Epithelial cell of proximal tubule (primary cell): ENCODE measurements around the gene CCR3. TPM values are rescaled to one million over a fixed set of nuclear protein-coding genes. Genes with fewer than 3 reads are reported as not detected.

Source experiments
- DNase-seq: peaks from one replicate; pipeline ENCODE4 v3.0.0-alpha.2; 2011; ENCODE audit warnings: low read depth
- H3K4me3 ChIP-seq: 2 replicates; pipeline ENCODE4 v1.5.1; 2011; ENCODE audit warnings: low read depth, mild to moderate bottlenecking, low read length
- total RNA-seq: library from RNA; depleted of rRNA; stranded (reverse); fragments of >200 nt; gene quantifications from 2 replicates; pipeline ENCODE4 v1.2.3, GENCODE V29; 2015
- TF ChIP-seq, protein P1 (sequence below): conservative IDR thresholded peaks from 2 replicates; pipeline ENCODE4 v1.5.1; 2012; ENCODE audit warnings: low read depth, mild to moderate bottlenecking, low read length

CCR3 gene
- total RNA-seq, 1 donor from 2014 or later = not detected

DNA sequence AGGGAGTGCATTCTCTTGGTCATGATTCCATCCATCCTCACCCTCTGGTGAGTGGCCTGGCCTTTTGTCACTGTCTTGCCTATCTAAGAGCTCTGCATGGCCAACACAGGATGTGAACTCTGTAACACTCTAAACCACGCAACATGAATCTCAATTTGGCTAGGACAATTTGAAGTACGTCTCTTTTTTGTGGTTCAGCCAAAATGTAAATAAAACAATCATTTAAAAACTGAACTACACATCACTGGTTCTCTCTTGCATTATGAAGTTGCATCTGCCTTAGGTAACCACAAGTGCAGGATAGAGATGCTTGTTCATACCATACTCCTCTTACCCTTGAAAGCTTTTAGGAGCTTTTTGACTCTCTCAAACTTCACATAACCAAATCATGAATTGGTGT is 27.3 kb downstream of the CCR3 start:
- TF ChIP-seq, protein P1, sequence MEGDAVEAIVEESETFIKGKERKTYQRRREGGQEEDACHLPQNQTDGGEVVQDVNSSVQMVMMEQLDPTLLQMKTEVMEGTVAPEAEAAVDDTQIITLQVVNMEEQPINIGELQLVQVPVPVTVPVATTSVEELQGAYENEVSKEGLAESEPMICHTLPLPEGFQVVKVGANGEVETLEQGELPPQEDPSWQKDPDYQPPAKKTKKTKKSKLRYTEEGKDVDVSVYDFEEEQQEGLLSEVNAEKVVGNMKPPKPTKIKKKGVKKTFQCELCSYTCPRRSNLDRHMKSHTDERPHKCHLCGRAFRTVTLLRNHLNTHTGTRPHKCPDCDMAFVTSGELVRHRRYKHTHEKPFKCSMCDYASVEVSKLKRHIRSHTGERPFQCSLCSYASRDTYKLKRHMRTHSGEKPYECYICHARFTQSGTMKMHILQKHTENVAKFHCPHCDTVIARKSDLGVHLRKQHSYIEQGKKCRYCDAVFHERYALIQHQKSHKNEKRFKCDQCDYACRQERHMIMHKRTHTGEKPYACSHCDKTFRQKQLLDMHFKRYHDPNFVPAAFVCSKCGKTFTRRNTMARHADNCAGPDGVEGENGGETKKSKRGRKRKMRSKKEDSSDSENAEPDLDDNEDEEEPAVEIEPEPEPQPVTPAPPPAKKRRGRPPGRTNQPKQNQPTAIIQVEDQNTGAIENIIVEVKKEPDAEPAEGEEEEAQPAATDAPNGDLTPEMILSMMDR = no peak
- DNase-seq = no peak
- H3K4me3 ChIP-seq = no peak overlapping the region

DNA sequence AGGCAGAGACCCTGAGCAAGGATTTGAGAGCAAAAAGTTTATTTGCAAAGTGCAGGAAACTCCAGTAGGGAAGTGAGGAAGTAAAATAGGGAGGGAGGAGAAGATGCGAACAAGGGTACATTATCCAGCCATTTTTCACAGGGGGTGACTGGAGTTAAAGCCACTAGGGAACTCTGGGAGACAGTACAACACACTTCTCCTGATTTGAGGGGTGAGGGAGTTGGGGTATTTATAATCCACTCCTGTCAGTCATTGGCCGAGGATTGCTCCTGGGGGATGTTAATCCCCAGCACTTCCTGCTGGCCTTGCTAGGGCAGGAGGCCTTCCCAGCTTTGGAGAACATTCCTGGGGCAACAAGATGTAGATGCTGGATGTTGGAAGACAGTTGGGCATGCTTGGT is 28.2 kb downstream of the CCR3 start:
- TF ChIP-seq, protein P1 = no peak
- no peak overlapping the region for H3K4me3 ChIP-seq
- no peak for DNase-seq

DNA sequence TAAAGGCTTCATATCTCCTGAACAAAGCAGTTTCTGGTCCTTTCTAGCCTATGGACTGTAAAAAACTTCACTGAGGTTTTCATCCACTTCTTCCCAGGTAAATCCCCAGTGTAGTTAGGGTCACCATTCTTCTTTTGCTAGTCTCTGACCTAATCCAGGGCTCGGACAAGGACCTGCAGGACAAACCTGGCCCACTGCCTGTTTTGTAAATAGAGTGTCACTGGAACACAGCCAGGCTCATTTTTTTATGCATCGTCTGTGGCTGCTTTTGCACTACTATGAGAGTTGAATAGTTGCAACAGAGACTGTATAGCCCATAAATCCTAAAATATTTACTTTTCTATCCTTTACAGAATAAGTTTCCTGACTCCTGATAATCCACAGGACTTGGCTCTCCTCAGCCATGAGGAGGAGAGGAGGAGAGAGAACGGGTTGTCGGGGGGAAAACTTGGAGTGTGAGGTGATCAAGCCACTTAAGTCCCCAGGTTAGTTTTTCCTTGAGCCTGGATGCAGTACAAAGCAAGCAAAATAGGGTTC is 29.0 kb downstream of the CCR3 start:
- no peak for DNase-seq
- TF ChIP-seq, protein P1 = no peak
- no peak overlapping the region for H3K4me3 ChIP-seq

DNA sequence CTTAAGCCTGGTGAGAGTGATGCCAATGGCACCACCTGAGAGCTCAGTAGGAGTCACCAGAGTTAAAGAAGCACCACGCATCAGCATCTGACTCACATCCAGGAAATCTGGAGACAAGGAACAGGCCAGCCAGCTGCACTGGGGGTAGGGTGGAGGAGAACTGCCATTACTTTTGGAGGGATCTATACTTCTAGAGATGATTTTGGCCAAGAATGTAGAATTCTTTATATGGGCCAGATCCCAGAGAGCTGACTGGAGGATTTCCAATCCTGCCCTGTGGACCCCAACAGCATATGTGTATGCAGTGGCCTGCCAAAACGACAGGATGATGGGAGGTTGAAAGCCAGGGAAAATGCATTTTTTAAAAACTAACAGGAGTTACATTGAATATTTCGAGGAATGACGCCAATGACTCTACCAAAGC is 29.8 kb downstream of the CCR3 start:
- DNase-seq = no peak
- H3K4me3 ChIP-seq = no peak overlapping the region
- TF ChIP-seq, protein P1 = no peak

DNA sequence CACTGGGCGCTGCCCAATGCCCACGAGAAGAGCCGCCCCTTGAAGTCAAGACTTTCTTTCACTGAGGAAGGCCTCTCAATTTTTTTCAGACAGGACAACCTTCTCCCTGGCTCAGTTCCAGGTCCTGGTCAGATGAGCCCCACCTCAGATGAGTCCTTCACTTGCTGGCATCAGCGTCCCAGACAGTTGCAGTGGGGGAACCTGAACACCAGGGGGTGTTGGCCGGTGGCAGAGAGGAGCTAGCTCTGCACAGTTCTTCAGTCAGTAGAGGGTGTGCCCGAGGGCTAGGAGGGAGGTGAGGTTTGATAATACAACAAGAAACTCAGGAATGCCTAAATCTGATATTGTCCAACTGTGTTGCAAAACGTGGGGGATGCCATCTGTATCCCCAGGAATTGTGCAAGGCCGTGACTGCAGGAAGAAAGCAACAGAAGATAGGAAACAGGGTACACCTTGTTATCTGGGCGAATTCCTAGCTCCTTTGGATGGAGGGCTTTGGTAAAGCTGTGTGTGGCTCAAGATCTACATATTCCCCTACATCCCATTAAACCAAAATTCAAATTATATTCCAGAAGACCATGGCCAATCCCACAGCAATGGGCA is 34.3 kb downstream of the CCR3 start:
- DNase-seq = no peak
- TF ChIP-seq, protein P1 = peak; percentile 76

DNA sequence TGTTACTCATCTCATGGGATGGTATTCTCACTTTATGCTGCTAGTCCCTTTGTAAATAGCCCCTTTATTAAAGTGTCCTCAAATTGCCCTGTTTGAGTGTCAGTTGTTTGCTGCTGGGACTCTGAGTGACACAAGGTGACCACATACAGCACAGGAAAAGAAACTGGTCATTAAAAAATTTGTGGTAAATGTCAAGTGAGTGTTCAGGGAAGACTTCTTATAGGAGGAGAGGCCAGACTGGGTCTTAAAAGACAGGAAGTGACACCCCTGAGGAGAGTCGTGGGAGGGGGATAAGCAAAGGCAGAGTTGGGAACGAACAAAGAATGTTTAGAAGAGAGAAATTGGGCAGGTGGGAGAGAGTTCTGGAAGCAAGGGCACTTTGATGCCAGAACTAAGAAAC is 35.2 kb downstream of the CCR3 start:
- TF ChIP-seq, protein P1 = no peak
- no peak overlapping the region for H3K4me3 ChIP-seq
- no peak for DNase-seq

More for the DNA sequence above, 34.3 kb downstream of the CCR3 start:
- no peak overlapping the region for H3K4me3 ChIP-seq

DNA sequence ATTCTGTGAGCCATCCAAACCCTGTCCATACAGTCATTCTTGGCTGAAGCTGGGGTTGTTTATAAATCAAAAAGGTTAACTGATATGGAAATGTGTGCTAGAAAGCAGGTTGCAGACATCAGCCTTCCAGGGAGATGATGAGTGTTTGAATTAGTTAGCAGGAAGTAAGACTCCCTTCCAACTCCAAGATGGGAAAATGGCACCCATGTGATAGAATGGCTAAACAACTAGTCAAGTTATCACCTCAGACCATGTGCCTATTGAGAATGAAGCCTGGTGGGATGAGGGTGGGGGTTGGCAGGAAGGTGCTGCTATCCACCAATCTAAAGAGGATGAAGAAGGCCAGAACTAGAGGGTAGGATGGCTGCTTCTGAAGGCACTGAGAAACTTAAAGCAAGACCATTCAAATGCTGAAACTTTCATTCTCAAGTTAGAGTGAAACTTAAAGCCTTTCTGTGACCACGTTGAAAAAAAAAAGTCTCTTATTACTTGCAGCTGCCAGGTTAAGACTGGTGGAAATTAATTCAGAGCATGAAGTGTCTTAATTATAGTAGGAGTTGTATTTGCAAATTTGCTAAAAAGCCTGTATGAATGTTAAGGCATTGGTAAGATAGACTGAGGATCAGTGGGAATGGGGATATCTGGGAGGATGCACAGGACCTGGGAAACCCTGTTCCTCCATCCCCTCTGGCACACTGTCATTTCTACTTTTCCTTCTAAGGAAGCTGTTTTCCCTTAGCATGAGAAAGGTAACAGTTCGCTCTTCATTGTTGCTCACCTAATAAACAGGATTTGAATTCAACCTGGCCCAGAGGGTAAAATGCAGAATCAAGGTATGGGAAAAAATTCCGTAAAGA is 36.8 kb downstream of the CCR3 start:
- TF ChIP-seq, protein P1 = no peak
- no peak for DNase-seq
- no peak overlapping the region for H3K4me3 ChIP-seq
